NAMALWA (cell line): ENCODE results near the gene CDKN2B-AS1.

Experiments
- DNase-seq: peaks from one replicate; pipeline ENCODE4 v3.0.0-alpha.2; 2015; ENCODE audit warnings: low spot score

The CDKN2B-AS1 gene

GRCh38 chr9:22157276-22157675 lies 162.7 kb downstream of the CDKN2B-AS1 start:
- no peak for DNase-seq

GRCh38 chr9:22157828-22158227 lies 163.2 kb downstream of the CDKN2B-AS1 start:
- no peak for DNase-seq

GRCh38 chr9:22158271-22158670 lies 163.7 kb downstream of the CDKN2B-AS1 start:
- no peak for DNase-seq

- DNase-seq: no peak
These were observed 164.3 kb downstream of the CDKN2B-AS1 start for GRCh38 chr9:22158927-22159346.

GRCh38 chr9:22159586-22159985 lies 165.0 kb downstream of the CDKN2B-AS1 start:
- DNase-seq: no peak

GRCh38 chr9:22160221-22160620 lies 165.6 kb downstream of the CDKN2B-AS1 start:
- DNase-seq: no peak

- no peak for DNase-seq
These were observed 170.6 kb downstream of the CDKN2B-AS1 start for GRCh38 chr9:22165144-22165543.

GRCh38 chr9:22169243-22169642 lies 174.7 kb downstream of the CDKN2B-AS1 start:
- DNase-seq: no peak

- DNase-seq: peak; percentile 20
These were observed 175.3 kb downstream of the CDKN2B-AS1 start for GRCh38 chr9:22169727-22170503.
